OCI-LY3 (cell line): ENCODE results near the gene PTGIS.

ENCODE experiments used
- H2AFZ ChIP-seq: fragments of 200-600, 300-600 bp; shearing (Covaris generic); 2 replicates; pipeline ENCODE4 v1.6.0; 2014; ENCODE audit warnings: antibody characterized with exemption, low read depth, low read length
- H3K27ac ChIP-seq: fragments of 200-600, 300-600 bp; sonication (generic); 2 replicates; pipeline ENCODE4 v1.5.1; 2014; ENCODE audit warnings: mild to moderate bottlenecking, low read length, moderate library complexity, mixed read lengths
- H3K27me3 ChIP-seq: fragments of 200-600, 300-600 bp; sonication (generic); 2 replicates; pipeline ENCODE4 v1.6.1; 2014; ENCODE audit warnings: low read depth, low read length, mixed read lengths
- H3K36me3 ChIP-seq: fragments of 200-600, 300-600 bp; sonication (generic); replicated peaks from 2 replicates; pipeline ENCODE3; 2014; ENCODE audit warnings: low read depth, low read length, mixed read lengths
- H3K4me1 ChIP-seq: fragments of 300-600, 200-600 bp; sonication (generic); 2 replicates; pipeline ENCODE4 v1.6.1; 2014; ENCODE audit warnings: low read length, mixed read lengths
- H3K4me2 ChIP-seq: fragments of 200-600, 300-600 bp; sonication (generic); 2 replicates; pipeline ENCODE4 v1.6.1; 2014; ENCODE audit warnings: low read length, mixed read lengths
- H3K4me3 ChIP-seq: fragments of 300-600, 200-600 bp; sonication (generic); 2 replicates; pipeline ENCODE4 v1.5.1; 2014; ENCODE audit warnings: antibody characterized with exemption, mild to moderate bottlenecking, low read length, moderate library complexity
- H3K79me2 ChIP-seq: fragments of 300-600, 200-600 bp; shearing (Covaris generic); 2 replicates; pipeline ENCODE4 v1.6.1; 2014; ENCODE audit warnings: mild to moderate bottlenecking, low read length, mixed read lengths
- H3K9ac ChIP-seq: fragments of 300-600, 200-600 bp; shearing (Covaris generic); 2 replicates; pipeline ENCODE4 v1.6.0; 2014; ENCODE audit warnings: mild to moderate bottlenecking, low read length, moderate library complexity
- H3K9me3 ChIP-seq: fragments of 200-600, 300-600 bp; shearing (Covaris generic); 2 replicates; pipeline ENCODE4 v1.6.1; 2014; ENCODE audit warnings: low read length, mixed read lengths; ENCODE audit not compliant: insufficient read depth
- H4K20me1 ChIP-seq: fragments of 200-600, 300-600 bp; sonication (generic); 2 replicates; pipeline ENCODE4 v1.6.1; 2016; ENCODE audit warnings: low read length, mixed read lengths; ENCODE audit not compliant: insufficient read depth
- CTCF ChIP-seq: fragments of 200-600, 300-600 bp; sonication (generic); IDR thresholded peaks from 2 replicates; pipeline ENCODE4 v1.5.1; 2014; ENCODE audit warnings: antibody characterized with exemption, low read length, low read depth
- EZH2phosphoT487 ChIP-seq: fragments of 200-600 bp; shearing (Covaris generic); IDR thresholded peaks from 2 replicates; pipeline ENCODE4 v1.6.1; 2018; ENCODE audit warnings: antibody characterized with exemption, mixed run types, low read depth

The PTGIS gene

GRCh38 chr20:49483018-49483695 lies 84.8 kb downstream of the PTGIS start:
- Histone ChIP-seq H3K4me1 (no peaks in the 10 kb centered on the region), H3K9me3 (no peaks in the 10 kb centered on the region), H3K9ac (no peak overlapping the region), H3K27ac (no peak overlapping the region), H3K4me2 (no peak overlapping the region), H2AFZ (no peak overlapping the region), H3K4me3 (no peak overlapping the region), H4K20me1 (no peaks in the 10 kb centered on the region), H3K36me3 (no peaks in the 10 kb centered on the region), H3K27me3 (peaks cover 28% of the 10 kb centered on the region), H3K79me2 (no peaks in the 10 kb centered on the region)
- no peak for TF ChIP-seq EZH2phosphoT487
- TF ChIP-seq CTCF: no peak

- Histone ChIP-seq H4K20me1 (no peaks in the 10 kb centered on the region), H3K4me3 (no peak within 1 kb of the TSS), H3K27ac (no peak within 1 kb of the TSS), H2AFZ (no peak within 1 kb of the TSS), H3K9me3 (no peaks in the 10 kb centered on the region), H3K79me2 (no peaks in the 10 kb centered on the region), H3K27me3 (peaks cover 31% of the 10 kb centered on the region), H3K9ac (no peak within 1 kb of the TSS), H3K36me3 (no peaks in the 10 kb centered on the region), H3K4me2 (no peak within 1 kb of the TSS), H3K4me1 (no peaks in the 10 kb centered on the region)
- TF ChIP-seq CTCF: no peak
- TF ChIP-seq EZH2phosphoT487: no peak
Observed at GRCh38 chr20:49482621-49483017, 85.3 kb downstream of the PTGIS start, which contains the start of gene KCNB1. Gene KCNB1, minus strand, starts transcription at chr20:49482668. Its CDS starts 188 bp downstream, at chr20:49482480.

GRCh38 chr20:49482173-49482572 lies 85.8 kb downstream of the PTGIS start:
- no peak overlapping the region for H3K4me3 ChIP-seq
- no peaks in the 10 kb centered on the region for H3K4me1 ChIP-seq
- H4K20me1 ChIP-seq: no peaks in the 10 kb centered on the region
- H3K9ac ChIP-seq: no peak overlapping the region
- no peak overlapping the region for H2AFZ ChIP-seq
- TF ChIP-seq EZH2phosphoT487: no peak
- no peak for TF ChIP-seq CTCF
- no peak overlapping the region for H3K27ac ChIP-seq
- no peak overlapping the region for H3K4me2 ChIP-seq
- H3K27me3 ChIP-seq: peaks cover 31% of the 10 kb centered on the region
- H3K9me3 ChIP-seq: no peaks in the 10 kb centered on the region
- no peaks in the 10 kb centered on the region for H3K36me3 ChIP-seq
- no peaks in the 10 kb centered on the region for H3K79me2 ChIP-seq

GRCh38 chr20:49481116-49481515 lies 86.8 kb downstream of the PTGIS start:
- TF ChIP-seq EZH2phosphoT487 (no peak), CTCF (no peak)
- Histone ChIP-seq H3K27ac (no peak overlapping the region), H3K4me1 (no peaks in the 10 kb centered on the region), H3K79me2 (no peaks in the 10 kb centered on the region), H4K20me1 (no peaks in the 10 kb centered on the region), H3K4me2 (no peak overlapping the region), H3K9me3 (no peaks in the 10 kb centered on the region), H3K9ac (no peak overlapping the region), H3K27me3 (peaks cover 32% of the 10 kb centered on the region), H3K4me3 (no peak overlapping the region), H2AFZ (no peak overlapping the region), H3K36me3 (no peaks in the 10 kb centered on the region)
